Loucy (cell line): ENCODE measurements around the gene EPHA5.

Experiments
- H2AFZ ChIP-seq: fragments of 200-600 bp; sonication (generic); 2 replicates; pipeline ENCODE4 v1.6.0; 2016; ENCODE audit warnings: antibody characterized with exemption, mild to moderate bottlenecking, low read length, moderate library complexity
- H3F3A ChIP-seq: fragments of 200-600 bp; 2 replicates; pipeline ENCODE4 v1.6.0; 2016; ENCODE audit warnings: antibody characterized with exemption, low read depth, mild to moderate bottlenecking
- H3K27me3 ChIP-seq: fragments of 200-600 bp; sonication (generic); 2 replicates; pipeline ENCODE4 v1.6.1; 2014; ENCODE audit warnings: low read length, mild to moderate bottlenecking; ENCODE audit not compliant: insufficient read depth, poor library complexity, severe bottlenecking
- H3K36me3 ChIP-seq: fragments of 200-600 bp; sonication (generic); 2 replicates; pipeline ENCODE4 v1.6.1; 2016; ENCODE audit warnings: low read length; ENCODE audit not compliant: insufficient read depth
- H3K4me1 ChIP-seq: fragments of 200-600 bp; sonication (generic); 2 replicates; pipeline ENCODE4 v1.5.1; 2014; ENCODE audit warnings: low read length, mild to moderate bottlenecking; ENCODE audit not compliant: insufficient read depth, poor library complexity, severe bottlenecking
- H3K4me2 ChIP-seq: fragments of 200-600 bp; sonication (generic); 2 replicates; pipeline ENCODE4 v1.6.0; 2014; ENCODE audit warnings: antibody characterized with exemption, low read length, low read depth, mild to moderate bottlenecking; ENCODE audit not compliant: poor library complexity, severe bottlenecking
- H3K4me3 ChIP-seq: fragments of 200-600 bp; sonication (generic); 2 replicates; pipeline ENCODE4 v1.5.1; 2014; ENCODE audit warnings: low read length, mild to moderate bottlenecking, mixed read lengths; ENCODE audit not compliant: poor library complexity, severe bottlenecking
- H3K79me2 ChIP-seq: fragments of 200-600 bp; sonication (generic); 2 replicates; pipeline ENCODE4 v1.6.1; 2014; ENCODE audit warnings: low read length; ENCODE audit not compliant: insufficient read depth
- H3K9ac ChIP-seq: fragments of 200-600 bp; sonication (generic); 2 replicates; pipeline ENCODE4 v1.6.0; 2014; ENCODE audit warnings: mild to moderate bottlenecking, low read depth, low read length, moderate library complexity; ENCODE audit not compliant: poor library complexity, severe bottlenecking
- H3K9me2 ChIP-seq: fragments of 200-600 bp; sonication (generic); replicated peaks from 2 replicates; pipeline ENCODE4 v1.6.1; 2016; ENCODE audit warnings: low read depth, low read length, mixed read lengths
- H3K9me3 ChIP-seq: fragments of 200-600 bp; sonication (generic); 2 replicates; pipeline ENCODE4 v1.6.1; 2014; ENCODE audit warnings: mild to moderate bottlenecking, antibody characterized with exemption, low read length, low read depth; ENCODE audit not compliant: insufficient read depth
- H4K20me1 ChIP-seq: fragments of 200-600 bp; sonication (generic); 2 replicates; pipeline ENCODE4 v1.6.0; 2014; ENCODE audit warnings: antibody characterized with exemption, low read length, mild to moderate bottlenecking; ENCODE audit not compliant: insufficient read depth, poor library complexity, severe bottlenecking
- EZH2phosphoT487 ChIP-seq: fragments of 200-600 bp; IDR thresholded peaks from 2 replicates; pipeline ENCODE4 v1.6.1; 2018; ENCODE audit warnings: antibody characterized with exemption, mild to moderate bottlenecking, moderate library complexity, borderline replicate concordance
- TF ChIP-seq, protein P1 (sequence below): fragments of 200-600 bp; sonication (generic); conservative IDR thresholded peaks from 2 replicates; pipeline ENCODE4 v1.5.1; 2014; ENCODE audit warnings: mild to moderate bottlenecking, antibody characterized with exemption, low read length

EPHA5 gene

DNA sequence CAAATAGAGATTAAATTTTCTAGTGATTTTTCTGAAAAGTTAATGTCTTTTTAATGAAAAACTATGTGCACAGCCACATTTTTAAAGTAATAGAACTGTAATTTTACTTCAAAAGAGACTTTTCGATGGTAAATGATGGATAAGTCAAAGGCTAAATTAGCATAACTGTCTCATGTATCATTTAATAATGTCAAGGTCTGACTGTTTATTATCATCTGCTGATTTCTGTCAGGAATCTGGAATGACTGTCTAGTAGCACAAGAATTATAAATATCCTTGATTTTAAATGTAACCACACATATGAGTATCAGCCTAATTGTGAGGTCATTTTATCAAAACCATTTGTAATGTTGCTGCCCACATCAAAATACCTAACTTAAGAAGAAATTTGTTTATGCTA is 333.8 kb downstream of the EPHA5 start:
- Histone ChIP-seq H3K4me1 (no peaks in the 10 kb centered on the region), H3K9me2 (no peaks in the 10 kb centered on the region), H3K27me3 (no peaks in the 10 kb centered on the region), H3K36me3 (no peaks in the 10 kb centered on the region), H3K79me2 (no peaks in the 10 kb centered on the region), H4K20me1 (no peaks in the 10 kb centered on the region), H2AFZ (no peak overlapping the region), H3K9ac (no peak overlapping the region), H3K4me3 (no peak overlapping the region), H3K4me2 (no peak overlapping the region), H3F3A (no peaks in the 10 kb centered on the region), H3K9me3 (no peaks in the 10 kb centered on the region)
- TF ChIP-seq, protein P1, sequence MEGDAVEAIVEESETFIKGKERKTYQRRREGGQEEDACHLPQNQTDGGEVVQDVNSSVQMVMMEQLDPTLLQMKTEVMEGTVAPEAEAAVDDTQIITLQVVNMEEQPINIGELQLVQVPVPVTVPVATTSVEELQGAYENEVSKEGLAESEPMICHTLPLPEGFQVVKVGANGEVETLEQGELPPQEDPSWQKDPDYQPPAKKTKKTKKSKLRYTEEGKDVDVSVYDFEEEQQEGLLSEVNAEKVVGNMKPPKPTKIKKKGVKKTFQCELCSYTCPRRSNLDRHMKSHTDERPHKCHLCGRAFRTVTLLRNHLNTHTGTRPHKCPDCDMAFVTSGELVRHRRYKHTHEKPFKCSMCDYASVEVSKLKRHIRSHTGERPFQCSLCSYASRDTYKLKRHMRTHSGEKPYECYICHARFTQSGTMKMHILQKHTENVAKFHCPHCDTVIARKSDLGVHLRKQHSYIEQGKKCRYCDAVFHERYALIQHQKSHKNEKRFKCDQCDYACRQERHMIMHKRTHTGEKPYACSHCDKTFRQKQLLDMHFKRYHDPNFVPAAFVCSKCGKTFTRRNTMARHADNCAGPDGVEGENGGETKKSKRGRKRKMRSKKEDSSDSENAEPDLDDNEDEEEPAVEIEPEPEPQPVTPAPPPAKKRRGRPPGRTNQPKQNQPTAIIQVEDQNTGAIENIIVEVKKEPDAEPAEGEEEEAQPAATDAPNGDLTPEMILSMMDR = no peak
- TF ChIP-seq EZH2phosphoT487 = no peak

DNA sequence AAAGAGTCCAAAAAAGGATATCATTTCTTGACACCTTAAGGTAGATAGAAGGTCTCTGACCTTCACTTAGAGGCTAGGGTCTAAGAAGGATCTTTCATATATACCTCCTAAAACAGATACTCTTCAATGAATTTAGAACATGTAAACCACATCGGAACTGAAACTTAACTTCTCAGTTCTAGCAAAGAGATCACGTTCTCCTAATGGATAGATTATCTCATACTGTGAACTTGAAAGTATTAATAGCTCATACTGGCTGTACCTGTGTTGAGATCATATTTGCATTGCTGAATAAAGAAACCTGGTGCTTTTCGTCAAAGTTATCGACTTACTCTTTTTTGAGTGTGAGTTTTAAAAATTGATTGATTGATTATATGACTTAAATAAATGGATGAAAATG is 353.8 kb downstream of the EPHA5 start:
- Histone ChIP-seq H3K9ac (no peak overlapping the region), H3K4me1 (no peaks in the 10 kb centered on the region), H4K20me1 (no peaks in the 10 kb centered on the region), H3K9me2 (no peaks in the 10 kb centered on the region; the same call in 1 of the 2 replicates), H3K36me3 (no peaks in the 10 kb centered on the region), H3K9me3 (no peaks in the 10 kb centered on the region), H3K79me2 (no peaks in the 10 kb centered on the region), H2AFZ (no peak overlapping the region), H3K4me2 (no peak overlapping the region), H3K4me3 (no peak overlapping the region), H3F3A (no peaks in the 10 kb centered on the region), H3K27me3 (no peaks in the 10 kb centered on the region)
- TF ChIP-seq EZH2phosphoT487 = no peak
- TF ChIP-seq, protein P1 = no peak

DNA sequence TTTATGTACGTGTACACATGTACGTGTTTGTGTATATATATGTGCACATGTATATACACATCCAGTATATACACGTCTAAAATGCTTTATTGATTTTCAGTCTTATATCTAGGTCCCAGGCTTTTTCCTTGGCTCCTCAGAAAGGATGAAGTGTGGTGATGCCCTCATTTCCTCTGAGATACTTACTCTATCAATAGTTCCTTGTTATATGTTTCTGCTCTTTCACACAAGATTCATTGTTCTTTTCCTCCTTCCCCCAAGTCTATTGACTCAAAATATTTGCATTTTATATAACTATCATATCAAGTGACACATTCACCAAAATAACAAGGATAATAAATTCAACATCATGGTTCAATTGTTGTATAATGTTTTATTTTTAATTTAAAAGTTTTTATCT is 359.2 kb downstream of the EPHA5 start:
- no peaks in the 10 kb centered on the region for H3K79me2 ChIP-seq
- H3K4me1 ChIP-seq = no peaks in the 10 kb centered on the region
- no peaks in the 10 kb centered on the region for H3K36me3 ChIP-seq
- no peak overlapping the region for H3K9ac ChIP-seq
- H3K27me3 ChIP-seq = no peaks in the 10 kb centered on the region
- H4K20me1 ChIP-seq = no peaks in the 10 kb centered on the region
- no peak overlapping the region for H3K4me3 ChIP-seq
- no peak for TF ChIP-seq EZH2phosphoT487
- TF ChIP-seq, protein P1 = no peak
- no peaks in the 10 kb centered on the region for H3K9me2 ChIP-seq
- no peak overlapping the region for H3K4me2 ChIP-seq
- no peaks in the 10 kb centered on the region for H3F3A ChIP-seq
- no peak overlapping the region for H2AFZ ChIP-seq
- no peaks in the 10 kb centered on the region for H3K9me3 ChIP-seq
